ENCODE measurements around the gene PGC.

The PGC gene

DNA sequence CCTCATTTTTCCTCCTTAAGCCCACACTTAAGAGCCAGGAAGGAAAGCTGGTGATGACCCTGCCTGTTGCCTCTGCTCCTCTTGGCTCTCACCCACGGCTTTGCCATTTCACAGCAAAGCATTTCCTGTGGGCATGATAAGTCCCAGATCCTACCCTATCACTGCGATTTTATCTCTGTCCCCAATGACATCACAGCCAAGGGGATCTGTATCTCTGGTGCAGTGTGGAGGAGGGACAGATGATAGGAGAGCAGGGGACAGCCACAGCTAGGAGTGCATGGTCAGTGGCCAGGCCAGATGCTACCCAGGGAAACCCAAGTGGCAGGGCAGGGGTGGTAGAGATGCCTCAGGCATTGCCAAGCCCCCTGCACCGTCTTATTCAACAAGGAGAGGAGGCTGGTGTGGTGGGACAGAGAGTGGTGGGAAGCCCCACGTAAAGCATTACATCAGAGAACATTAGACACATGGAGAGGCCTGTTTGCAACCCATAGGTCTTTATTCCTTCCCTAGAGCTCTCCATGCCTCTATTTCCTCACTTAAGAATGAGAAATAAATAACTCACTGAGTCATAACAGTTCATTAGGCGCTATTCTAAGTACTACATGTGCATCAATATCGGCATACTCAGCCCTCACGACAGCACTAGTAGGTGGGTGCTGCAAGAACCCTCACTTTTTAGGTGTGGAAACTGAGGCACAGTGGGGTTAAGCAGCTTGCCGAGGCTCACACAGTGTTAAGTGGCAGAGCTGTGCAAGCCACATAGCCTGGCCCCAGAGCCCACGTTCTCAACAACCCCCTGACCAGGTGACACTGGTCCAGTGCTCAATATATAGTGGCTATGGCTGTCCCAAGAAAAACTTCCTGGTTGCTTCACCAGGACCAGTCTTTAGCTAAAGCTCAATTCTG lies 16.4 kb downstream of the PGC start:
- DNase-seq (ENCODE audit: low read depth) = no peak

DNA sequence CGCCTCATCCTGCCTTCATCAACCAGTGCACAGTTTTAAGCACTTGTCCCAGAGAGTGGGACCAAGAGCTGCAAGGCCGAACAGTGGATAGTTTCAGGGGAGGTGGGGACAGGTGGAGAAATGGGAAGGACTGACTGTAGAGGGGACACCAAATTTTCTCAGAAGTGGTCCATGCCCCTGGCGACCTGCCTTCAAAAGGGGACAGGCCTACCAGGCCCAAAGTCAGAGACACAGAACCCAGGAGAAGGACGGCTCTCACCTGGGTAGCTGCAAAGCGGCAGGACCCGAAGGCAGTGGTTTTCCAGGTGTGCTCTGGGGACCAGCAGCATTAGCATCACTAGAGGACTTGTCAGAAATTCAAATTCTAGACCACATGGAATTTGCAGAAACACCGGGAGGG lies 17.6 kb downstream of the PGC start:
- no peak for DNase-seq (ENCODE audit: low read depth)

DNA sequence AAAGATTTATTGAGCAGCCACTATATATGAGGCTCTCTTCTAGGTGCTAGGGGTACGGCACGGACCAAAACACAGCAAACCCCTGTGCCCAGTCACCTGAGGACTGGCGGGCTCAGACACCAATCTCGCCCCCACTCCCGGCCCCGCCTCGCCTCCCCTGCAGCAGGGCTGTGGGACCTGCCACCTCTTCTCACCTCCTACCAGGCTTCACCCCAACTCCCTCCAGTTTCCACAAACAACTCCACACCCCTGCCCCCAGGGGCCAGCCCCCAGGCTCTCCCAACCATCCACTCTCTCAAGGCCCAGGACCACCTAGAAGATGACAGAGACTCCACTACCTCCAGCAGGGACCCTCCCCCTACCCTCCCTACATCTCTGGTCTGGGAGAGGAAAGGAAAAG lies 18.2 kb downstream of the PGC start:
- no peak for DNase-seq (ENCODE audit: low read depth)

DNA sequence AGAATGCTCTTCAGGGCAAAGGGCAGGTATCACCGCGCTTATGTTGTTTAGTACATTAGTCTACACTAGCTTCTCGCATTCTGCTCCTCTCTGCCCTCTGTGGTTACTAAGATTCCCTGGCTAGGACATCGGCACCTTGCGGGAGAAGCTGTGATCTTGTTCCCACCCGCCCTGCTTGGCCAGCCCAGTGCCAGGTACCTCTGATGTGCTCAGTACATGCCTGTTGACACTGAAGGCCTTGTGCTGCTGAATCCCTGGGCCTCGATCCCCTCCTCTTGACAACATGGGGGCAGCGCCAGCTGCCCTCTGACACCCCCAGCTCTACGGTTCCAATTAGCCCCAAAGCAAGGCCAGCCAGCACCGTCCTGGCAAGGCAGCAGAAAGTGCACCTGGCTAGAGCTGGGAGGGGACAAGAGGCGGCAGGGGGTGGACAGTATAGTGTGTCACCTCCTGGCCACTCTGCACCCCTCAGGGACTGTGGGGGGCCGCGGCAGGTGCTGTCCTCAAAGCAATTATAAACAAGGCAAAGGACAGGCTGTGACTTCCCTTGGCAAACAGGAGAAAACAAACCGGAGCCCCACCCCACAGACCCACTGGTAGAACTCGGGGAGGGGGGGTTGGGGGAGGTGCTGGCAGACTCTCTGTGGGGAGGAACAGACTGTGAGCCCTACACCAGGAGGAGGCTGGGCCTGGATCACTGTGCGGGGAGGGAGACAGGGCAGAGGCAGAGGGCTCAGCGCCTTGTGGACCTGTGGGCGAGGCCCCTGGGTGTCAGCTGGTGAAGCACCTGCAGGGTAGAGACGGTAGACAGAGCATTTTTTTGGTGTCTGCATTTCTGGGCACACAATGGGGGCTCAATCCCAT lies 18.9 kb downstream of the PGC start:
- DNase-seq (ENCODE audit: low read depth) = no peak

DNA sequence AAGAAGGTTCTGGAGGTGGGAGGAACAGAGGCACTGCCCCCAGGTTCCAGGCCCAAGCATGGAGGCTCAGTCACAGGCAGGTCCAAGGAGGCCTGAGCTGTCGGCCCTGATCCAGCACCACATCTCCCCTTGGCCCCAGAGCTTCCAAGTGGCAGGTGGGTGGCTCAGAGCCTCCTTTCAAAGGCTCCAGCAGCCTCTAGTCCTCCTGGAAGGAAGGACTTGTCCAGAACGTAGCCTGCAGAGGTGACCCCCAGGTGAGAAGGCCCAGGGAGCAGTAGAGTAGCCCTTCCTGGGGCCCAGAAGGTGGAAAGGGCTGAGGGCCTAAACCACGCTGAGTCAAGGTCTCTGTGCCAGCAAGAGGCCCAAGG lies 19.5 kb downstream of the PGC start:
- no peak for DNase-seq (ENCODE audit: low read depth)

DNA sequence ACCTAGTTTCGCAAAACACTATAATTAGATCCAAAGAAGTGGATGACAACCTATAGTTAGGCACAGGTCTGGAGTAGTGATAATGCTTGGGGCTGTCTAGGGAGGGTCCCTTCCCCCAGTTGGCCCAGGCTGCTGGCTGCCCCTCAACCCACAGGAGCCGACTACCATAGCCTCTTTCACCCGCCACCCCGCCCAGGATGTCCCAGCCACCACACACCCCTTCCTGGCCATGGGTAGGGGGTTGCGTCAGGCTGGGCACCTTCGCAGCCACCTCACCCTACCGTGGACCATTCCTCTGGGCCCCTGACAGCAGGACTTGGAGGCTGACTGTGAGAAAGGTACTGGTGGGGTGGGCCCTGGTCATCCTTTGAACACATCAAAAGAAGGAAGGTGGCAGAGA lies 20.3 kb downstream of the PGC start:
- DNase-seq (ENCODE audit: low read depth) = no peak

DNA sequence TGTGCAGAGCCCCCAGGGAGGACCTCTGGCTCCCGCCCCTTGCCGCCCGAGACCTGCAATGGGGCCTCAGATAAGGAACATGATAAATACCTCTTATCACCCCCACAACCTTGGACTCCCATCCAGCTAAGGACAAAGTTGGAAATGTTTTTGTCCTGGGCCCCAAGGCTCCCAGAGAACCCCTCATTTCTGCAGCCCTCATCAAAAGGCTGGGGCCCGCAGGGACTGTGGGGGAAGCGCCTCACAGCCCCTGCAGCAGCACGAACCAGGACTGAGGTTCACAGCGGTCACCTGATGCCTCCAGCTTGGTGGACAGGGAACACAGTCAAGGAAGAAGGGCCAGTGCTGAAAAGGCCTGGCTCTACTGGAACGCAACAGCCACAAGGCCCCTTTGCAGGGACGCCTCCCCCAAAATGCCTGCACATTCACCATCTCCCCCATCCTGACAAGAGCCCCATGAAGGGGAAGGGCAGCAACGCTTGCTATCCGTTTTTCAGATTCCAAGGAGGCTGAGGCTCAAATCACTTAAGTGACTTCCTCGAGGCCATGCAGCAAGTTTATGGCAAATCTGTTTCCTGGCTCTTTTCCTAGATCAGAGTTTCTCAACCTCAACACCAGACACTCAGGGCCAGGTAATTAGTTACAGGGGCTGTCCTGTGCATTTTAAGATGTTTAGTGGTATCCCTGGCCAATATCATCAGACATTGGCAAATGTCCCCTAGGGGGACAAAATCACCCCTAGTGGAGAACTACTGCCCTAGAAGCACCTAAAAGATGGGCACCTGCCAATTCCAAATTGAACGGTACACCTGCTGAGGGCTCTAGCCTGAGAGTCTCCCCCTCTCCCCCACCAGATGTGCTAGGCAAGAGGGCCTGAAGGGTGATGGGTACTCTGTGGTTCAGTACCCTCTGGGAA lies 22.4 kb downstream of the PGC start:
- DNase-seq (ENCODE audit: low read depth) = no peak

DNA sequence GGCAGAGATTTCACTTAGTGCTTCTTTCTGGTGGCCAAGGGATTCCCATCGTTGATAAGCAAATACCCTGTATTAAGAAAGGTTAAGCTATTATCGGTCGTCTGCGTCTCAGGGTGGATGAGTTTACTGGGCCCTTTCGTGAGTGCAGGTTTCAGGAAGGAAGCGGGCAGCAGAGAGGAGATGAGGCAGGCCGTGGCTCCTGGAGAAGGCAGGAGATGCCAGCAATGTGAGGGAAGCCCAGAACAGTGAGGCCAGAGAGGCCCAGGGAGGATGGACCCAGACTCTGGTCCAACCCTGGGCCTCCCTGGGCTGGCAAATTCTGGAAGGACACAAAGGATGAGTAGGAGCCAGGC lies 23.0 kb downstream of the PGC start:
- DNase-seq (ENCODE audit: low read depth) = no peak

DNA sequence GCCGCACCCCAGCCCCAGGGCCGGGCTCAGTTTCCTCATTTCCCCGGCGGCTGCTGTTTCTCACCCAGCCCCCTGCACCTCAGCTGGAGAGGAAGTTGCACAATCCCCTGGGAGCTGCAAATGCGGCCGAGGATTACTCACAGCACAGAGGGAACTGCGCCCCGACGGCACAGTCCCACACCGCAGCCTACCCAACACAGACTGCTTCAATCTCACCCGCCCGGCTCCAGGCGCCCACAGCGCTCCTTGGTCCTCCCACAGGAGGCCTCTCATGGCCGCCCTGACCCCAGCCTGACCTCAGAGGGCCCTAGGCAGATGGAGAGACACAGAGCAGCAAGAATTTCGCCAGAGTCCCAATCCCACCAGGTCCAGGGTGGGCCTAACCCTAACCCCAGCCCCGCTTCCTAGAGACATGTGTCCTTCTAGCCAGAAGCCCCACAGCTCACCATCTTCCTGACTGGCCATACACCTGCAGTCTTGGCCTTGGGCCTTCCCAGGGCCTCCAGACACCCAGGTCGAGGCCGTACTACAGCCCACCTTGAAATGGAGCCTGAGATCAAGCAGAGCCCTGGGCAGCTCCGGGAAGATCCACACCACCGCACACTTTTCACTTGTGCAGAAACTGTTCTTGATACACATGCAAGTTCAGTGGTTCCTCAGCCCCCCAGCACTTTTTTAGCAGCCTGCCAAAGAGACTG lies 23.5 kb downstream of the PGC start:
- DNase-seq (ENCODE audit: low read depth) = no peak

DNA sequence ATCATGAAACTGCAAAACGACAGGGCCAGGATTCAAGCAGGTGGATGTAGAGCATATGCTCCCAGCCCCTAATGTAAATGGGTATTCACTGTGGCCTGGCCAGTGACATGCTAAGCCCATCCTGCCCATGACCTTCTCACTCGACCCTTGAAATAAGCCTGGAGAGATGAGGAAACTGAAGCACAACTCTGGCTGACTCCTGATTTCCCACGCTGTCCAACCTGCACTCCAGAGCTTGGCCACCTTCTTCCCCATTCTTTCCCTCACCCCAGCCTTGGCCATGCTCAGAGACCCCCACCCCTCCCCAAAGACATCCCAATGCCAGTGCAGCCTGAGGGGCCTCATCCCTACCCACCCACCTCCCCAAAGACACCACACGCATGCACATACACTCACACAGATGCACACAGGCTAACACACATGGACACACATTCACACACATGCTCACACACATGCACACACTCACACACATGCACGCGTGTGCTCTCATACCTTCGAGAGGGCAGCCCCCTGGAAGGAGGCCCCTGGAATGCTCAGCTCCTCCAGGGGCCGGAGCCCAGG lies 24.1 kb downstream of the PGC start:
- DNase-seq (ENCODE audit: low read depth) = no peak

DNA sequence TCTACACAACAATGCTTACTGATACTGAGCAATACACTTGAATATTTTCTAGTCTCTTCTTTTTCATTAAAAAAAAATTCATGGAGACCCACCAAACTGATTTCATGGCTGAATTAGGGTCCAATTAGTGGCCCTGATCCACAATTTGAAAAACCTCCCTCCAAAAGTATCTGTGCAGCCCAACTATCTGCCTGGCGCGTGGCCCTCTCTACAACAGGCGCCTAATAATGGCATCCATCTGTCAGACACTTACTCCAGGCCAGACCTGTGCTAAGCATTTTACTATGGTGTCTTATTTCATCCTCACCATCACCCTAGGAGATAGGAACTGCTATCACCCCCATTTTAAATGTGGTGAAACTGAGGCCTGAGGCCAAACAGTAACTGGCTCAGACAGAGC lies 25.8 kb downstream of the PGC start:
- DNase-seq (ENCODE audit: low read depth) = no peak

DNA sequence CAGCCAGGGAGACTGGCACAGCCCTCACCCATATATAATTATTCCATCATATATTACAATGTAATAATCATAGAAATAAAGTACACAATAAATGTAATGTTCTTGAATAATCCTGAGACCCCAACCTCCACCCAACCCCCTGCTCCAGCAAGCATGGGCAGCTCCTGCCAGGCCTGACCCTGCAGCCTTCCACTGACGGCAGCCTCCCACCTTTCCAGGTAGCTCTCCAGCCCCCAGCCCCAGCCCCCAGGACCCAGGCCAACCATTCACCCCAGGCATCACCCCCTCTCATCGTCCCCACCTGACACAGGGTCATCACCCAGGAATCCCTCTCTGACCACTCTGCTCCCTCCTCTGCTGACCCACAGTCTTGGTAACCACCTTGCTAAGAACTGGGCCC lies 26.4 kb downstream of the PGC start:
- DNase-seq (ENCODE audit: low read depth) = no peak

DNA sequence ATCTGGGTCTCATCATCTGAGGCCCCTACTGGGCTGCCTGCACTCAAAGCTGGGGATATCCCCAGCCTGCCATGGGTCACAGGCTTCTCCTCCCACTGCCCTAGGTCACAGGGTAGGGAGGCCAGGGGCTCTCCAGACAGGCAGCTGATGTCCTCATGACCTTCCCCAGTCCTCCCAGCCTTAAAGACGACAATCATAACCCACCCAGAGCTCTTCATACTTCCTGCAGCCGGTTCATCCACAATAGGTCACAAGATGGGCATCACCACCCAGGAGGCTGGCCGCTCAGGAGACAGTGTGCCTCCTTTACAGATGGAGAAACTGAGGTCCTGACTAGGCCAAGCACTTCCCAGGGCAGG lies 27.0 kb downstream of the PGC start:
- DNase-seq (ENCODE audit: low read depth) = no peak

DNA sequence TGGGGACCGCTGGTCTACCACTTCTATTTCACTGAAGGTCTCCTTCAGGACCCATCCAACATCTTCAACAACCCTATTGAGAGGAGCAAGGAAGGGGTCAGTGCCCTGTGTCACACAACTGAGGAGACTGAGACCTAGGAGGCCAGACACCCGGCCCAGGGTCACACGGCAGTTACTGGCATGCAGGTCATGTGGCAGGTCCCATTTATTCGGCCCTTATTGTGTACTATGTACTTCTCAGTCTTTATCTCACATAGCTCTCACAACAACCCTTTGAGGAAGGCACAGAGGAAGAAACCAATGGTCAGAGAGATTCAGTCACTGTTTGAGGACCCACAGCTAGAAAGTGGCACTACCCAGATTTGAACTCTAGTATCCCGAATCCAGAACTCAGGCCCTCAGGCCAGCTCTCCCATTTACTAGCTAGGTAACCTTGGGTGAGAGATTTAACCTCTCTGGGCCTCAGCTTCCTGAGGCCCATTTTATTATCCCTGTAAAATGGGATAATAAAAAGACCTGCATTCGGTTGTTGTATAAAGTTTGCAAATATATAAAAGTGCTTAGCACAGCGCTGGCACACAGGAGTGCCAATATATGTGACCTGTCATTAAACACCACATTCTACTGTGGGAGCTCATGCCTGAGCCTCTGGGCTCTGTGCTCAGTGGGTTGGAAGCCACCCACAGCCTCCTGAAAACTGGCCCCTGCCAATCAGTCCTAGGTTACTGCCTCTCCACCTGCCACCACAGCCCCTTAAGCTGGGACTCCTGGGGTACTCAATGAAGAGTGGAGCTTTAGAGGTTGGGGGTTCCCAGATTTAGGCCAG lies 27.5 kb downstream of the PGC start:
- no peak for DNase-seq (ENCODE audit: low read depth)

DNA sequence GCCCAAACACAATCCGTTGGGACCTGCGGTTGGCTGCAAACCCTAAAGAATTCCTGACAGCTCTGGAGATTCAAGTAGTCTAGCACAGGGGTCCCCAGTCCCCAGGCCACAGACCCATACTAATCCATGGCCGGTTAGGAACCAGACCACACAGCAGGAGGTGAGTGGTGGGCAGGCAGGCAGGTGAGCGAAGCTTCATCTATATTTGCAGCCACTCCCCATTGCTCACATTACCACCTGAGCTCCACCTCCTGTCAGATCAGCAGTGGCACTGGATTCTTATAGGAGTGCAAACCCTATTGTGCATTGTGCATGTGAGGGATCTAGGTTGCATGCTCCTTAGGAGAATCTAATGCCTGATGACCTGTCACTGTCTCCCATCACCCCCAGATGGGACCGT lies 28.4 kb downstream of the PGC start:
- no peak for DNase-seq (ENCODE audit: low read depth)

DNA sequence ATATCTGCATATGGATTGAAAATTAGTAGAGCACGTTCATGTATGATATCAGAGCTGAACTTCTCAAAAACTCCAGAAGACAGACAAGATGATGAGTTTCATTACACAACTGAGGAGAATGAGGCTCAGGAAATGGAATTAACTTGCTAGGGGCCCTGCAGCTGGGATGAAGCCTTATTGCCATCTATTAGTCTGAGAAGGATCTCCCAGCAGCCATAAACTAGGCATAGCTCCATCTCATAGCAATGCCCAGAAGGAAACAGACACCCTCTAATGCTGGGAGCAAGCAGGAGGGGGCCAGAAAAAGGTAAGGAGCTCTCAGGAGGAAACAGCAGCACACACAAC lies 29.8 kb downstream of the PGC start:
- DNase-seq (ENCODE audit: low read depth) = no peak

DNA sequence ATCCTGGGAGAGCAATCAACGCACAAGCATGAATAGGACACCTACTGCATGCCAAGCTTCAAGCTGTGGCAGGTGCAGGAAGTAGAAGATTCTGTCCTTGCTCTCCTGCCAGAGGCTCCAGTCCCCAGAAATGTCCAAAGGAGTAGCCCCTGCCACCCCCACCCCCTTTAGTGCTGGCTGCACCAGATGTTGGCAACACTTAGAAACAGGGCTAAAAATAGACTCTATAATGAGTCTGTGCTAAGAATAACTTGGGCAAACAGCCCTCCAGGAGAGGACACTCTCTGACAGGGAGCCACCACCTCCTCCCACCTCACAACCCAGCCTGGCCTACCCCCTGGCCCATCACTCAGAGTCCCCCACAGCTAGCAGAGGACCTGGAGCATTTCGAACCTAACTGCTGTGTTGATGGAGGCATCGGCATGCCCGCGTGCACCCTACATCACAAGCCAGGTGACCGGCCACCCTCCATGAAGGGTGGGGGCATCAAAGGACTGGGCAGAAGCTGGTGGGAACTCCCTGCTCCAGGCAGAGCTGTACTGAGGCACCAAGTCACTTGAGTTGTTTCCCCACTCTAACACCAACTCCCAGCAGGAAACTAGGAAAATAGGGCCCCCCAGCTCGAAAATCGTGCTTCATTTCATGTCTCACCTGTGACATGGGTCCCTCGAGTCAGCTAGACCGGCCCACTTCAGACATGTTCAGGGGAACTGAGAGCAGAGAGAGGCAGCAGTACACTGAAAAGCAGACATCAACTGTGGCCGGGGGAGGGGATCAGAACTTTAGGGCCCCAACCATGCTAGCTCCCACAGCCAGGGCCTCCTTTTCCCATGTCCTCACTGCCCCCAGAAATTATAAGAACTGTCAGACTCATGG lies 30.4 kb downstream of the PGC start:
- DNase-seq (ENCODE audit: low read depth) = no peak

DNA sequence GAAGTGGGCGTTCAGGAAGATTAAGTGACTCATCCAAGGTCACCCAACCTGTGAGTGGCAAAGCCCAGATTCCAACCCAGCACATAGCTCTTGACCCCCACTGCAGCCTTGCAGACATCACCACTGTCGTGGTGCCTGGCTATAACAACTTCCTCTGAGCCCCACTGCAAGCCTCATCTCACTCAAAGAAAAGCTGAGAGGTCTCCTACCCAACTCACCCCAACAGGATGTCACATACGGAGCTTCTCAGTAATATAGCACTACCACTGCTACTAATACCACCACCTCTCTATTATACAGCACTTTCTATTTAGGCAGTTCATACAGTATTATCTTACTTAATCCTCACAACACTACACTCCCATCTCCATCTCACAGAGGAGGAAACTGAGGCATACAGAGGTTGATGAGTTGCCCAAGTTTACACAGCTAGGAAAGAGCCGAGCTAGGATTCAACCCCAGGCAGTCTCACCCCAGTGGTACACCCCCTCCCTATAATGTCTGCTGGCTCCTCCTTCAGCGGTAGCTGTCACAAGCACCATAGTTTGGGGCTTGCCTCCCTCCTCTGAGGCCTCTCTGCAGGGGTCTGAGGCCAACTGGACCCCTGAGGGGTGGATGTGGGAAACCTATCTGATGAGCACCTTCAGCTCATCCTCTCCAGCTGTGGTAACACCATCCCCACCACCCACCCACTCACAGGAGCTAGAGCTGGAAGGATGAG lies 31.2 kb downstream of the PGC start:
- DNase-seq (ENCODE audit: low read depth) = no peak
